ENCODE results near the gene PCDHGC3.

DNA sequence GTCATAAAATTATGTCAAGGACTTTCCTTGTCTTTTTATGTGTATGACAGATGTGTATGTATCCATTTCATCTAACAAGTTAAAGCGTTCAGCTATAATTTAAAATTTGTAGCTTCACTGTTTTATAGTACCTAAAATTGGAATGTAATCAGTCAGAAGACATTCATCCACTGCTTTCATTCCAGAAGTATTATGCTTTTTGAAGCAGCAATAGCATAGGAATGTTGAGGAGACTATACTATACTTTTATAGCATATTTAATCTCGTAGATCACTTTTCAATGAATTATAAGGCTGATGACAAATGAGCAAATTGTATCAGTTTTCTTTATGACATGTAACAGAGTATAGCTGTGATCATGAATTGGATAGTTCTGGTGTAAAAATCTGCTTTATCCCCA is 38.5 kb upstream of the PCDHGC3 start:
- TF ChIP-seq, protein P1, sequence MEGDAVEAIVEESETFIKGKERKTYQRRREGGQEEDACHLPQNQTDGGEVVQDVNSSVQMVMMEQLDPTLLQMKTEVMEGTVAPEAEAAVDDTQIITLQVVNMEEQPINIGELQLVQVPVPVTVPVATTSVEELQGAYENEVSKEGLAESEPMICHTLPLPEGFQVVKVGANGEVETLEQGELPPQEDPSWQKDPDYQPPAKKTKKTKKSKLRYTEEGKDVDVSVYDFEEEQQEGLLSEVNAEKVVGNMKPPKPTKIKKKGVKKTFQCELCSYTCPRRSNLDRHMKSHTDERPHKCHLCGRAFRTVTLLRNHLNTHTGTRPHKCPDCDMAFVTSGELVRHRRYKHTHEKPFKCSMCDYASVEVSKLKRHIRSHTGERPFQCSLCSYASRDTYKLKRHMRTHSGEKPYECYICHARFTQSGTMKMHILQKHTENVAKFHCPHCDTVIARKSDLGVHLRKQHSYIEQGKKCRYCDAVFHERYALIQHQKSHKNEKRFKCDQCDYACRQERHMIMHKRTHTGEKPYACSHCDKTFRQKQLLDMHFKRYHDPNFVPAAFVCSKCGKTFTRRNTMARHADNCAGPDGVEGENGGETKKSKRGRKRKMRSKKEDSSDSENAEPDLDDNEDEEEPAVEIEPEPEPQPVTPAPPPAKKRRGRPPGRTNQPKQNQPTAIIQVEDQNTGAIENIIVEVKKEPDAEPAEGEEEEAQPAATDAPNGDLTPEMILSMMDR (IDR thresholded peaks at IDR 0.05), result no peak
- TF ChIP-seq POLR2A (IDR thresholded peaks at IDR 0.05) (no peak), EP300 (IDR thresholded peaks at IDR 0.05) (no peak)

Data from sigmoid colon (tissue), 4 donors.